Measurements from ENCODE around the gene SF3B4. TPM values are rescaled to one million over a fixed set of nuclear protein-coding genes. Genes with fewer than 3 reads are reported as not detected.

SF3B4 gene
- total and polyA plus RNA-seq, 12 donors: 12.6 to 31.9 (median 24.3) TPM

- WGBS, 2 donors: 1 to 2% methylated on average over 10 of the region's 10 CpGs
- intact Hi-C loops (cut with DNase I): loop anchor here in 3 of 10 donors (2.0 to 5.0 kb wide), 2 partner anchors 35 to 38 kb away; no protein-coding TSS in a partner anchor
- Histone ChIP-seq H3K4me3 (peak overlapping the region; percentile 69 to 98 (median 88)), H3K36me3 (peaks cover 0 to 71% (median 44%) of the 10 kb centered on the region in 9 donors), H3K27ac (peak overlapping the region; percentile 91 to 98 (median 96)), H3K9me3 (no peaks in the 10 kb centered on the region), H3K4me1 (peaks cover 5 to 51% (median 33%) of the 10 kb centered on the region in 9 donors), H3K27me3 (no peaks in the 10 kb centered on the region)
- ATAC-seq (no peak), DNase-seq (no peak)
- no peak for TF ChIP-seq CTCF (IDR thresholded peaks at IDR 0.05)
Observed at GRCh38 chr1:149927056-149927562, 494 bp downstream of the SF3B4 start.

GRCh38 chr1:149926296-149926695 is 1.3 kb downstream of the SF3B4 start:
- DNase-seq: no peak
- TF ChIP-seq CTCF (IDR thresholded peaks at IDR 0.05): no peak
- Histone ChIP-seq H3K9me3 (no peaks in the 10 kb centered on the region), H3K36me3 (peaks cover 0 to 71% (median 44%) of the 10 kb centered on the region in 9 donors), H3K27ac (no peak overlapping the region), H3K4me1 (peaks cover 5 to 51% (median 33%) of the 10 kb centered on the region in 9 donors), H3K4me3 (peak overlapping the region in 6 of 10 donors; percentile 69 to 98 (median 88)), H3K27me3 (no peaks in the 10 kb centered on the region)
- WGBS, 2 donors: 91 to 93% methylated on average over 9 of the region's 9 CpGs
- intact Hi-C loops (cut with DNase I): loop anchor here in 3 of 10 donors (2.0 to 5.0 kb wide), 2 partner anchors 34 to 37 kb away; no protein-coding TSS in a partner anchor
- no peak for ATAC-seq

GRCh38 chr1:149925751-149926150 is 1.9 kb downstream of the SF3B4 start:
- TF ChIP-seq CTCF (IDR thresholded peaks at IDR 0.05): no peak
- H3K36me3 ChIP-seq: peaks cover 0 to 68% (median 44%) of the 10 kb centered on the region in 9 donors
- intact Hi-C loops (cut with DNase I): loop anchor here in 3 of 10 donors (2.0 to 5.0 kb wide), 2 partner anchors 33 to 37 kb away; no protein-coding TSS in a partner anchor

GRCh38 chr1:149925345-149925744 is 2.3 kb downstream of the SF3B4 start:
- peaks cover 0 to 64% (median 44%) of the 10 kb centered on the region in 9 donors for H3K36me3 ChIP-seq
- no peak for TF ChIP-seq CTCF (IDR thresholded peaks at IDR 0.05)

More at GRCh38 chr1:149925751-149926150, 1.9 kb downstream of the SF3B4 start:
- Histone ChIP-seq H3K4me1 (peaks cover 5 to 51% (median 33%) of the 10 kb centered on the region in 9 donors), H3K27me3 (no peaks in the 10 kb centered on the region), H3K9me3 (no peaks in the 10 kb centered on the region), H3K4me3 (peak overlapping the region in 1 of 10 donors; percentile 98), H3K27ac (no peak overlapping the region)
- ATAC-seq: no peak
- 78 to 93% methylated on average over 2 of the region's 2 CpGs for WGBS, 2 donors
- no peak for DNase-seq

More at GRCh38 chr1:149925345-149925744, 2.3 kb downstream of the SF3B4 start:
- Histone ChIP-seq H3K9me3 (no peaks in the 10 kb centered on the region), H3K27me3 (no peaks in the 10 kb centered on the region), H3K4me3 (no peak overlapping the region), H3K4me1 (peaks cover 5 to 47% (median 33%) of the 10 kb centered on the region in 9 donors), H3K27ac (no peak overlapping the region)
- intact Hi-C loops (cut with DNase I): loop anchor here in 2 of 10 donors (5.0 kb wide), 1 partner anchor 33 kb away; no protein-coding TSS in a partner anchor
- ATAC-seq (no peak), DNase-seq (no peak)
- 50 to 52% methylated on average over 3 of the region's 3 CpGs for WGBS, 2 donors
